ENCODE data around the gene PRG2.

Gene PRG2

DNA sequence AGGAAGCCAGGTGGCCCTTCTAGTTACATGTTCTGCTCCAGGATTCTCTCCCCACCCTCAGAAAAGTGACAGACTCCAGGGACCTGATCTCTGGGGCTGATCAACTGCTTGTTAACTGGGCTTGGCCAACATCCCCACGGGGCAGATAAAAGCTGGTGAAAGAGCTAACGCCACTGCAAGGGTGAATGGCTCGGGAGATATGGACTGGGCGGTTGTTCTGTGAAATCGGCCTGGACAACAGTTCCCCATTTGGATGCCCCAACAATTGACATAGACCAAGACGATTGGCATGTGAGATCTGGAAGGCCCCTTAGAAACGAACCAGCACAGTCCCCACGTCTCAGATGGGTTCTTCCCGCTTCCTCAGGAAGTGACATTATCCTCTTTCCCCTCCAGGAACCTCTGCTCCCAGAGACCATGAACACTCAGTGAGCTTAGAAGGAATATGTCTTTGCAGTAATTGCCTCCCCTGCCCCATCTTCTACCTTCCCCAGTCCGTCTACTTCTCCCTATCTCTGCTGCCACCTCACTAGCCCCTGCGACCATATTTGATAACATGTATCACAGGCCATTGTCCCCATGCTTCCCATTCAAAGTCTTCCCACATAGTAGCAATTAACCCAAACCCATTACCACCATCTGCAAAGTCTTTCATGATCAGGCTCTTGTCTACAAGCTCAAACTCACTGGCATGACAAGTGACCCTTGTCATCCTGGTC, 5.6 kb upstream of the PRG2 start:
- DNase-seq, result no peak

- DNase-seq, result no peak
Measured at GRCh38 chr11:57394203-57394965, 3.9 kb upstream of the PRG2 start.

DNA sequence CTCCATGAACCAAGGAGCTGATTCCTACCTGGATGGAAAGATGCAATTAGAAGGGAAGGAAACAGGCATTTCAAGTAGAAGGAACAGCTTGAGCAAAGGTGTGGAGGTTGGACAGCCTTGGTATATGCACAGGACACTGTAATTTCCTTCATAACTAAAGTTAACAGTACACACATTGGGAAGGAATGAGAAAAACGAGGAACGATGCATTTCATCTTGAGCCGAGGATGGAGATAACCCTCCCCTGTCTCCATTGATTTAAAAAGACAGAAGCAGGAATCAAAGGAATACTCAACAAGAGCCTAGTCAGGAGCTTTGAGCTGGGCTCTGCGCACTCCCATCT, 2.3 kb upstream of the PRG2 start:
- DNase-seq, result no peak

GRCh38 chr11:57392066-57392762, 1.8 kb upstream of the PRG2 start:
- DNase-seq, result no peak

DNA sequence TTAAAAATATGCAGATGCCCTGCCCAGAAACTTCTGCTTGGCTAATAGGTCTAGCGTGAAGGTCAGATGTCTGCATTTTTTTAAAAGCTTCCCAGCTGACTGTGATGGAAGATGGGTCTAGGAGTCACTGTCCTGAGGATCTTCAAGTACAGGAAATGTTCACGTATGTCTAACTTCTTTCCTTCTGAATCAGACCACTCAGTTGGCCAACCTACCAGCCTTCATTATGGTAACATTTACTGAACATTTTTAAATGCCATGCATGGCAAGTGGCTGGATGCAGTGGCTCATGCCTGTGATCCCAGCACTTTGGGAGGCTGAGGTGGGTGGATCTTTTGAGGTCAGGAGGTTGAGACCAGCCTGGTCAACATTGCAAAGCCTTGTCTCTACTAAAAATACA, 1.1 kb upstream of the PRG2 start:
- no peak for DNase-seq

GRCh38 chr11:57391111-57391510, 661 bp upstream of the PRG2 start:
- no peak for DNase-seq

DNA sequence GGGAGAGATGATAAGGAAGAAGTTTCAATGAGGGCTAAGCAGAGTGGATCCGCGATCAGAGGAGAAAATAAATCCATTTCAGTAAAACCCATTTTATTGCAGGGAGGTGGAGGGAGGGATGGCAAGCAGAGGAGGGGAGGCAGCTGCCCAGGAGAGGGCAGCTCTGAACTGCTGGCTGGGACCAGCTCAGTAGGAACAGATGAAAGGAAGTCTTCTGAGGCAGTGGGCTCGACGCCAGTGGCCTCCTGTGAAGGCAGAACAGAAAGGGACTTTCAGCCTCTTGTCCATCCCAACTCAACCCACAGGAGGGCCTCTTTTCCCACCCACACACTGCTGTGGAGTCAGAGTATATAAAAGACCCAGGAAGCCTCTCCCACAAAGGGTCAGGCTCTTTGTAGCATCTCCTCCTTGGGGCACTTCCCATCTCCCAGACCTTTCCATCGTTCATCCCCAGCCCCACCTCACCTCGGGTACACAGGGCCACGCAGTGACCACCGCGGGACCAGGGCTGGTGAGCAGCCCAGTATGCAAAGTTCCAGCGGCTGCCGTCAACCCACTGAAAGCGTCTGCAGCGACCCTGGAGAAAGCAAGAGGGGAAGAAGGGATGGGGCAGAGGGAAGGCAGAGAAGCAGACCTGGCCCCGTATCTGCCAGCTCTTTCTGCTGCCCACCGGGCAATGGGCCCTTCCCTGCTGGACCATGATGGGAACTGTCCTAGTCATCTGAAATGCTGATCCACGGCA, 3.0 kb downstream of the PRG2 start:
- no peak for DNase-seq

GRCh38 chr11:57386178-57386940, 4.1 kb downstream of the PRG2 start:
- DNase-seq, result no peak

GRCh38 chr11:57380975-57381374, 9.5 kb downstream of the PRG2 start, which contains the start of gene PRG3:
TSS of gene PRG3 (minus strand) at chr11:57381150. CDS start at chr11:57380708, 442 bp downstream.
- no peak for DNase-seq

DNA sequence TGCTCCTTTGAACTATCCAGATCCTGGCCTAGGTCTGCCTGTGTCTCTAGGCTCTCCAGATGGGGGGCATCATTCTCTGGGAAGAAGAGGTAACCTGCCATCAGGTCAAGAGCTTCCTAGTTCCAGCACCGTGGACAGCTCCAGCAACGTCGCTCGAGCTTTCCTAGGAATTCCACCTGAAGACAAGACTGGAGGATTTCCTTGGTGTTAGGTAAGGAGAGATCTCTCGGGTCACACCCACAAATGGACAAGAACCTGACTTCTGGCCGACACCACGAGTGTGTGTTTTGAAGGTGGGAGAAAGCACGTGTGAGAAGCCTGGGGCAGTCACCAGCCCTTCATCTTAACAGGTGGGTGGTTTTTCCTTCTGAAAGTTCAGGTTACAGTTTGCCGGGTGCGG, 10.7 kb downstream of the PRG2 start:
- DNase-seq, result no peak

- DNase-seq, result no peak
Measured at GRCh38 chr11:57378186-57378585, 12.3 kb downstream of the PRG2 start.

- DNase-seq, result no peak
Measured at GRCh38 chr11:57377107-57377506, 13.3 kb downstream of the PRG2 start.

GRCh38 chr11:57376095-57377090, 14.1 kb downstream of the PRG2 start:
- no peak for DNase-seq

- DNase-seq, result no peak
Measured at GRCh38 chr11:57375490-57375889, 15.0 kb downstream of the PRG2 start.

DNA sequence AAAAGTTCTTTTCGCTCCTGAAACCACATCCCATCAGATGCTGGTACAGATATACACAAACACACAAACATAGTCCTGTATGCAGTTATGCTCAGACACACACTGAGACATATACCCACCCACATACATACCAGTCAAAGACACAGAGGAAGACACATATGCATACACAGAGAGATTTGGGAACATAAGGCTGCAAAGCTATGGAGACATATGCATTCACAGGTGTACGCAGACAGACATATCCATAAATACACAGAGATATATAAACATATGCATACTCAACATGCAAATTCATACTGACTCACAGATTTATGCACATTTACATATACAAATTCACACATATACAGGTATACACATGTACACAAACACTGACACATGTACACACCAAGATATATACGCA, 15.5 kb downstream of the PRG2 start:
- DNase-seq, result no peak

DNA sequence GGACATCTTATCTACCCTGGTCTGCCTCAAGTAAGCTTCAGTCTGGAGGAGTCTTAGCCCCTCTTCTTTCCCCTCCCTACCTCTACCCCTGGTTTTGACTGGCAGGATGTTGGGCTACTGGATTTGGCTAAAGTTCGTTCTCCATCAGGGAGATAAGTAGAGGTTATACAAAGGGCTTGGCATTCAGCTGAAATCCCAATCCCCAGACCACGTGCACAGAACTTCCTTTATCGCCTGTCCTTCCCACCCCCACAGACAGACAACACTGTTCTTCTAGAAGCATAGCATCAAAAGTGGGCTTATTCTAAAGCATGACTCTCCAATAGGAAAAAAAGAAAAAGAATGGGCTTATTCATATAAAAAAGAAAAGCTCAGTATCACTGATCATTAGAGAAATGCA, 17.3 kb downstream of the PRG2 start:
- no peak for DNase-seq

DNA sequence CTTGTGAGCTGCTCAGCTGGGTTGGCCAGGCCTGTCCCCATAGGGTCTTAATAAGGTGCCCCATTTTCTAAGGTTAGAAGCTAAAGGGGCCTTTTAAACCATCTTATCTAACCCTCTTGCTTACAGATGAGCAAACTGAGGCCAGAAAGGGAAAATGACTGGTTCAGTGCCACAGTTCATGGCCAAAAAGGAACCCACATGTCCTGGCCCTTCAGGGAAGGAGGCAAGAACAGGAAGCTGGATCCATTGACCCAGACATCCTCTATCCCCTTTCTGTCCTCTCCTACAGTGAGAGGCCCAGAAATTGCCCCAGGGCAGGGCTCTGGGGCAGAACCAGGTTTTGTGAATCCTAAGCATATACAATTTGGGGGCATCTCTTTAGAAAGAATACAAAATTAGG, 19.5 kb downstream of the PRG2 start:
- DNase-seq, result no peak

DNA sequence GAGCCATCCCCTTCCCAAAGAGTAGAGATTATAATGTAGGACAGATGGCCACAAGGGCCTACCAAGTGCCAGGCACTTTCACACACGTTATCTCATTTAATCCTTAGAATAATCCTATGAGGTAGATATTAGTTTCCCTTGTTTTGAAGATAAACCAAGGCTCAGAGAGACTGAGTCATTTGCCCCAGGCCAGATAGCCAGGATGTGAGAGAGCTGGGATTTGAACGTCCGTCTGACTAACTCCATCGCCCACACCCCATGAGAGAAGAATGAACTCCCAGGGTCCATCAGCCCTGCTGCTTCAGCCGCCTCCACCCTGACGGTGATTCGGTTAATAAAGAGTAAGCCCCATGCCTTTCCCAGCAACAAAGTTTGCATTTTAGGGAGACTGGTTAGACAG, 20.2 kb downstream of the PRG2 start:
- DNase-seq, result no peak

GRCh38 chr11:57368845-57369232, 21.6 kb downstream of the PRG2 start:
- DNase-seq, result no peak

GRCh38 chr11:57368106-57368844, 22.2 kb downstream of the PRG2 start:
- no peak for DNase-seq

Measured in SHP77 treated with DMSO at 0.1 percent for 48 hours (cell line).